Activated T-helper 1 cell treated with anti-CD3 and anti-CD28 coated beads, Interleukin-12 subunit alpha, Interleukin-12 subunit beta, Interleukin-2, Interleukin-4 antibody, amounts not matched to agents 30 ng/mL and 10 ng/mL and 1 ng/mL, durations not matched to agents 14 hours and 24 hours and 36 hours (primary cell): ENCODE data around the gene CALN1. TPM values are rescaled to one million over a fixed set of nuclear protein-coding genes. Genes with fewer than 3 reads are reported as not detected.

Experiments
- DNase-seq: peaks from one replicate; pipeline ENCODE4 v3.0.0; 2021; ENCODE audit warnings: low spot score
- H3K27ac Mint-ChIP-seq: one replicate; pipeline ENCODE4 v1.8.0; 2021; ENCODE audit warnings: mild to moderate bottlenecking, mixed read lengths
- H3K27me3 Mint-ChIP-seq: one replicate; pipeline ENCODE4 v1.8.0; 2022; ENCODE audit warnings: mild to moderate bottlenecking, moderate library complexity, mixed read lengths; ENCODE audit not compliant: insufficient read depth
- H3K36me3 Mint-ChIP-seq: one replicate; pipeline ENCODE4 v1.8.0; 2021; ENCODE audit warnings: low read depth, mixed read lengths
- H3K4me1 Mint-ChIP-seq: one replicate; pipeline ENCODE4 v1.8.0; 2021; ENCODE audit warnings: low read depth, mixed read lengths
- H3K4me3 Mint-ChIP-seq: one replicate; pipeline ENCODE4 v1.8.0; 2021; ENCODE audit warnings: mild to moderate bottlenecking, moderate library complexity, mixed read lengths
- H3K9me3 Mint-ChIP-seq: one replicate; pipeline ENCODE4 v1.8.0; 2021; ENCODE audit warnings: mixed read lengths
- intact Hi-C: fragments of 100-400 bp; cut with micrococcal nuclease; formaldehyde crosslinking; loops from one replicate; pipeline ENCODE4 v1.15.1; 2024
- total RNA-seq: library from RNA; stranded (reverse); gene quantifications from 2 replicates; pipeline ENCODE4 v1.2.3, GENCODE V29; 2022

Gene CALN1
- total RNA-seq, 1 donor from 2014 or later: not detected

GRCh38 chr7:72176875-72177274 is 235.3 kb downstream of the CALN1 start:
- H3K36me3 Mint-ChIP-seq: no peaks in the 10 kb centered on the region
- DNase-seq: no peak
- H3K4me1 Mint-ChIP-seq: no peaks in the 10 kb centered on the region
- no peaks in the 10 kb centered on the region for H3K27me3 Mint-ChIP-seq
- H3K4me3 Mint-ChIP-seq: no peak overlapping the region
- intact Hi-C loops: no loop called here
- H3K27ac Mint-ChIP-seq: no peak overlapping the region
- H3K9me3 Mint-ChIP-seq: peaks cover 15% of the 10 kb centered on the region

GRCh38 chr7:72170475-72170874 is 241.7 kb downstream of the CALN1 start:
- H3K27me3 Mint-ChIP-seq: no peaks in the 10 kb centered on the region
- H3K36me3 Mint-ChIP-seq: no peaks in the 10 kb centered on the region
- H3K9me3 Mint-ChIP-seq: peaks cover 13% of the 10 kb centered on the region
- no peak for DNase-seq
- no peak overlapping the region for H3K4me3 Mint-ChIP-seq
- no peaks in the 10 kb centered on the region for H3K4me1 Mint-ChIP-seq
- H3K27ac Mint-ChIP-seq: no peak overlapping the region
- intact Hi-C loops: no loop called here

GRCh38 chr7:72163271-72163670 is 248.9 kb downstream of the CALN1 start:
- Mint-ChIP-seq H3K4me1 (no peaks in the 10 kb centered on the region), H3K9me3 (peaks cover 26% of the 10 kb centered on the region), H3K27ac (no peak overlapping the region), H3K4me3 (no peak overlapping the region), H3K27me3 (no peaks in the 10 kb centered on the region), H3K36me3 (no peaks in the 10 kb centered on the region)
- DNase-seq: no peak
- intact Hi-C loops: no loop called here

- no peak for DNase-seq
- intact Hi-C loops: no loop called here
- H3K36me3 Mint-ChIP-seq: no peaks in the 10 kb centered on the region
- peaks cover 27% of the 10 kb centered on the region for H3K9me3 Mint-ChIP-seq
- H3K4me3 Mint-ChIP-seq: no peak overlapping the region
- H3K27ac Mint-ChIP-seq: no peak overlapping the region
- H3K27me3 Mint-ChIP-seq: no peaks in the 10 kb centered on the region
- H3K4me1 Mint-ChIP-seq: no peaks in the 10 kb centered on the region
Observed at GRCh38 chr7:72161534-72161933, 250.6 kb downstream of the CALN1 start.

GRCh38 chr7:72159911-72160310 is 252.2 kb downstream of the CALN1 start:
- no peak for DNase-seq
- intact Hi-C loops: no loop called here
- Mint-ChIP-seq H3K36me3 (no peaks in the 10 kb centered on the region), H3K4me1 (no peaks in the 10 kb centered on the region), H3K4me3 (no peak overlapping the region), H3K27ac (no peak overlapping the region), H3K27me3 (no peaks in the 10 kb centered on the region), H3K9me3 (peaks cover 27% of the 10 kb centered on the region)

GRCh38 chr7:72156671-72157070 is 255.5 kb downstream of the CALN1 start:
- intact Hi-C loops: no loop called here
- H3K27me3 Mint-ChIP-seq: no peaks in the 10 kb centered on the region
- H3K4me1 Mint-ChIP-seq: no peaks in the 10 kb centered on the region
- H3K27ac Mint-ChIP-seq: no peak overlapping the region
- H3K4me3 Mint-ChIP-seq: no peak overlapping the region
- no peaks in the 10 kb centered on the region for H3K36me3 Mint-ChIP-seq
- H3K9me3 Mint-ChIP-seq: peaks cover 11% of the 10 kb centered on the region
- DNase-seq: no peak

- Mint-ChIP-seq H3K27ac (no peak overlapping the region), H3K9me3 (peaks cover 25% of the 10 kb centered on the region), H3K36me3 (no peaks in the 10 kb centered on the region), H3K4me3 (no peak overlapping the region), H3K27me3 (no peaks in the 10 kb centered on the region), H3K4me1 (no peaks in the 10 kb centered on the region)
- DNase-seq: no peak
- intact Hi-C loops: no loop called here
Observed at GRCh38 chr7:72153132-72153512, 259.0 kb downstream of the CALN1 start.

- H3K9me3 Mint-ChIP-seq: peaks cover 25% of the 10 kb centered on the region
- H3K27ac Mint-ChIP-seq: no peak overlapping the region
- intact Hi-C loops: no loop called here
- no peak for DNase-seq
- no peaks in the 10 kb centered on the region for H3K27me3 Mint-ChIP-seq
- H3K4me1 Mint-ChIP-seq: no peaks in the 10 kb centered on the region
- H3K36me3 Mint-ChIP-seq: no peaks in the 10 kb centered on the region
- H3K4me3 Mint-ChIP-seq: no peak overlapping the region
Observed at GRCh38 chr7:72152161-72153131, 259.7 kb downstream of the CALN1 start.

GRCh38 chr7:72140566-72140965 is 271.6 kb downstream of the CALN1 start:
- intact Hi-C loops: no loop called here
- Mint-ChIP-seq H3K4me1 (no peaks in the 10 kb centered on the region), H3K36me3 (no peaks in the 10 kb centered on the region), H3K4me3 (no peak overlapping the region), H3K9me3 (peaks cover 25% of the 10 kb centered on the region), H3K27ac (no peak overlapping the region), H3K27me3 (no peaks in the 10 kb centered on the region)
- DNase-seq: no peak

GRCh38 chr7:72127136-72127535 is 285.0 kb downstream of the CALN1 start:
- Mint-ChIP-seq H3K36me3 (no peaks in the 10 kb centered on the region), H3K4me1 (no peaks in the 10 kb centered on the region), H3K9me3 (peaks cover 31% of the 10 kb centered on the region), H3K4me3 (no peak overlapping the region), H3K27ac (no peak overlapping the region), H3K27me3 (no peaks in the 10 kb centered on the region)
- no peak for DNase-seq
- intact Hi-C loops: no loop called here

GRCh38 chr7:72123913-72124312 is 288.2 kb downstream of the CALN1 start:
- no peak for DNase-seq
- intact Hi-C loops: no loop called here
- H3K36me3 Mint-ChIP-seq: no peaks in the 10 kb centered on the region
- no peaks in the 10 kb centered on the region for H3K27me3 Mint-ChIP-seq
- no peak overlapping the region for H3K27ac Mint-ChIP-seq
- peaks cover 25% of the 10 kb centered on the region for H3K9me3 Mint-ChIP-seq
- no peaks in the 10 kb centered on the region for H3K4me1 Mint-ChIP-seq
- H3K4me3 Mint-ChIP-seq: no peak overlapping the region

- no peak for DNase-seq
- Mint-ChIP-seq H3K36me3 (no peaks in the 10 kb centered on the region), H3K4me3 (no peak overlapping the region), H3K27me3 (no peaks in the 10 kb centered on the region), H3K9me3 (peaks cover 11% of the 10 kb centered on the region), H3K27ac (no peak overlapping the region), H3K4me1 (no peaks in the 10 kb centered on the region)
- intact Hi-C loops: no loop called here
Observed at GRCh38 chr7:72118366-72118765, 293.8 kb downstream of the CALN1 start.

GRCh38 chr7:72114129-72114528 is 298.0 kb downstream of the CALN1 start:
- H3K4me3 Mint-ChIP-seq: no peak overlapping the region
- H3K27ac Mint-ChIP-seq: no peak overlapping the region
- DNase-seq: no peak
- peaks cover 14% of the 10 kb centered on the region for H3K9me3 Mint-ChIP-seq
- H3K4me1 Mint-ChIP-seq: no peaks in the 10 kb centered on the region
- H3K27me3 Mint-ChIP-seq: no peaks in the 10 kb centered on the region
- no peaks in the 10 kb centered on the region for H3K36me3 Mint-ChIP-seq
- intact Hi-C loops: no loop called here
